Transverse colon (tissue), 4 donors: ENCODE data around the gene KREMEN2. TPM values are rescaled to one million over a fixed set of nuclear protein-coding genes. Genes with fewer than 3 reads are reported as not detected.

ENCODE experiments used
- DNase-seq: peaks from one replicate; pipeline ENCODE4 v3.0.0-alpha.2; 2019
- H3K27ac ChIP-seq, 4 donors: fragments of 200-600 bp; sonication (generic); 2 replicates each; pipeline ENCODE4 v1.5.1; 2016 to 2018; ENCODE audit warnings: inconsistent platforms in 4 of 4
- H3K27me3 ChIP-seq: fragments of 200-600 bp; sonication (generic); 2 replicates; pipeline ENCODE4 v1.5.1; 2017; ENCODE audit warnings: inconsistent platforms
- H3K36me3 ChIP-seq, 4 donors: fragments of 200-600 bp; sonication (generic); 2 replicates each; pipeline ENCODE4 v1.5.1; 2017 to 2019; ENCODE audit warnings: inconsistent platforms in 4 of 4
- H3K4me1 ChIP-seq, 4 donors: fragments of 200-600 bp; sonication (generic); 2 replicates each; pipeline ENCODE4 v1.5.1; 2017 to 2020; ENCODE audit warnings: inconsistent platforms in 4 of 4
- H3K4me3 ChIP-seq, 4 donors: fragments of 200-600 bp; sonication (generic); 1 replicate in 1 of 4; 2 replicates in 3 of 4; pipeline versions ENCODE4 v1.5.1 to v1.6.1; 2017 to 2019; ENCODE audit warnings: inconsistent platforms in 4 of 4
- H3K9me3 ChIP-seq, 2 donors: fragments of 200-600 bp; sonication (generic); 2 replicates each; pipeline ENCODE4 v1.5.1; 2017 to 2019; ENCODE audit warnings: inconsistent platforms in 2 of 2
- CTCF ChIP-seq, 5 experiments: fragments of 200-600 bp in 3 of 5; fragments of 450-650 bp in 2 of 5; sonication (generic) in 3 of 5; IDR thresholded peaks; 1 replicate in 2 of 5; 2 replicates in 3 of 5; pipeline ENCODE4 v1.5.1; 2016 to 2017; ENCODE audit warnings: antibody characterized with exemption in 5 of 5, inconsistent platforms in 3 of 5, mild to moderate bottlenecking in 2 of 5, moderate library complexity in 1 of 5
- EP300 ChIP-seq: sonication (generic); formaldehyde crosslinking; IDR thresholded peaks from one replicate; pipeline ENCODE4 v1.6.1; 2017; ENCODE audit warnings: antibody characterized with exemption, low read depth
- POLR2A ChIP-seq: fragments of 450-650 bp; IDR thresholded peaks from one replicate; pipeline ENCODE4 v1.6.1; 2016; ENCODE audit warnings: antibody characterized with exemption, mild to moderate bottlenecking, moderate library complexity
- POLR2AphosphoS5 ChIP-seq, 3 donors: sonication (generic); formaldehyde crosslinking; IDR thresholded peaks; one replicate each; pipeline ENCODE4 v1.6.1; 2016; ENCODE audit warnings: antibody characterized with exemption in 3 of 3
- WGBS, 2 donors: methylation state at CpG; one replicate each; pipeline ENCODE4 v1.1.5; 2018; ENCODE audit warnings: low coverage in 1 of 2; 5-methylcytosine and 5-hydroxymethylcytosine counted together
- in situ Hi-C, 4 donors: fragments of 200-750 bp; cut with MboI; loops; one replicate each; pipeline versions ENCODE4 v1.15.0 to v1.15.1; 2017; ENCODE audit warnings: low sequenced_read_pairs in 3 of 4, low pct_ligation_motif_present in 1 of 4, low pct_unique_long_range_greater_than_20kb in 1 of 4
- intact Hi-C: fragments of 100-400 bp; cut with DNase I; formaldehyde crosslinking; loops from one replicate; pipeline ENCODE4 v1.15.1; 2023; ENCODE audit warnings: low total_unique reads
- total RNA-seq, 4 donors: library from RNA; depleted of rRNA; stranded (reverse); fragments of >200 nt; gene quantifications; one replicate each; pipeline ENCODE4 v1.1.0, GENCODE V29; 2016

KREMEN2 gene
- total RNA-seq, 4 donors from 2014 or later: 0.79 to 3.2 (median 1.1) TPM; not detected in 1

GRCh38 chr16:2990891-2991290 lies 26.8 kb downstream of the KREMEN2 start:
- no peak overlapping the region for H3K4me3 ChIP-seq
- no peaks in the 10 kb centered on the region for H3K9me3 ChIP-seq
- WGBS, 2 donors: 45% methylated on average over 9 of the region's 10 CpGs; no CpG with 5 or more reads in 1 of the 2 donors
- H3K27me3 ChIP-seq: peaks cover 5% of the 10 kb centered on the region
- H3K27ac ChIP-seq: no peak overlapping the region
- DNase-seq: no peak
- H3K36me3 ChIP-seq: no peaks in the 10 kb centered on the region
- peaks cover 0 to 8% (median 3%) of the 10 kb centered on the region in 4 donors for H3K4me1 ChIP-seq
- in situ Hi-C loops (no loop called here), intact Hi-C loops (no loop called here)
- TF ChIP-seq CTCF (IDR thresholded peaks at IDR 0.05) (no peak), EP300 (no peak), POLR2AphosphoS5 (IDR thresholded peaks at IDR 0.05) (no peak), POLR2A (no peak)

- no peak for TF ChIP-seq CTCF (IDR thresholded peaks at IDR 0.05)
- Histone ChIP-seq H3K4me3 (no peak overlapping the region), H3K4me1 (peaks cover 0 to 8% (median 3%) of the 10 kb centered on the region in 4 donors), H3K9me3 (no peaks in the 10 kb centered on the region), H3K36me3 (no peaks in the 10 kb centered on the region), H3K27me3 (peaks cover 5% of the 10 kb centered on the region), H3K27ac (no peak overlapping the region)
- DNase-seq: no peak
- WGBS, 2 donors: 83% methylated on average over 11 of the region's 12 CpGs; no CpG with 5 or more reads in 1 of the 2 donors
- intact Hi-C loops: no loop called here
- in situ Hi-C loops: no loop called here
These were observed 27.6 kb downstream of the KREMEN2 start for GRCh38 chr16:2991566-2992261.

- peaks cover 0 to 8% (median 3%) of the 10 kb centered on the region in 4 donors for H3K4me1 ChIP-seq
- H3K36me3 ChIP-seq: no peaks in the 10 kb centered on the region
- no peaks in the 10 kb centered on the region for H3K9me3 ChIP-seq
- H3K4me3 ChIP-seq: no peak overlapping the region
- intact Hi-C loops (no loop called here), in situ Hi-C loops (no loop called here)
- TF ChIP-seq POLR2A (no peak), CTCF (IDR thresholded peaks at IDR 0.05) (no peak), EP300 (no peak), POLR2AphosphoS5 (IDR thresholded peaks at IDR 0.05) (no peak)
- no peak overlapping the region for H3K27ac ChIP-seq
- WGBS, 2 donors: 88% methylated on average over 14 of the region's 14 CpGs; no CpG with 5 or more reads in 1 of the 2 donors
- peaks cover 5% of the 10 kb centered on the region for H3K27me3 ChIP-seq
- DNase-seq: no peak
These were observed 28.5 kb downstream of the KREMEN2 start for GRCh38 chr16:2992383-2993081.

- 79 to 84% methylated on average over 7 to 10 of the region's 13 CpGs for WGBS, 2 donors
- no peak overlapping the region for H3K4me3 ChIP-seq
- H3K27ac ChIP-seq: no peak overlapping the region
- H3K9me3 ChIP-seq: no peaks in the 10 kb centered on the region
- DNase-seq: no peak
- peaks cover 4% of the 10 kb centered on the region for H3K27me3 ChIP-seq
- in situ Hi-C loops (no loop called here), intact Hi-C loops (no loop called here)
- H3K36me3 ChIP-seq: no peaks in the 10 kb centered on the region
- TF ChIP-seq CTCF (IDR thresholded peaks at IDR 0.05): no peak
- H3K4me1 ChIP-seq: peaks cover 0 to under 1% (median under 1%) of the 10 kb centered on the region in 4 donors
These were observed 32.2 kb downstream of the KREMEN2 start for GRCh38 chr16:2996298-2996697.
